ENCODE measurements around the gene RRBP1. TPM values are rescaled to one million over a fixed set of nuclear protein-coding genes. Genes with fewer than 3 reads are reported as not detected.

Gene RRBP1
- total and polyA plus RNA-seq, 7 experiments from 2014 or later, result 4.1 to 73.9 (median 28.1) TPM

GRCh38 chr20:17716331-17716730 lies 34.3 kb upstream of the RRBP1 start:
- peaks cover 0 to 3% (median 0%) of the 10 kb centered on the region in 7 donors for H3K4me1 Mint-ChIP-seq
- CTCF ChIA-PET, result no interaction called here
- no peaks in the 10 kb centered on the region for H3K36me3 Mint-ChIP-seq
- no peaks in the 10 kb centered on the region for H3K4me1 ChIP-seq (ENCODE audit: control insufficient read depth in 2 of 2, insufficient read depth in 2 of 2, low read length in 2 of 2)
- POLR2A ChIA-PET, result no interaction called here
- H3K27ac Mint-ChIP-seq, result no peak overlapping the region
- H3K9me3 ChIP-seq (ENCODE audit: control insufficient read depth in 2 of 3, low read length in 3 of 3), result no peaks in the 10 kb centered on the region
- ATAC-seq (no peak), DNase-seq (no peak)
- no peaks in the 10 kb centered on the region for H3K27me3 ChIP-seq (ENCODE audit: control insufficient read depth in 2 of 2, insufficient read depth in 2 of 2, low read length in 2 of 2)
- no peaks in the 10 kb centered on the region for H3K36me3 ChIP-seq (ENCODE audit: control insufficient read depth in 2 of 3, insufficient read depth in 3 of 3, low read length in 3 of 3)
- H3K27ac ChIP-seq (ENCODE audit: low read depth, low read length), result no peak overlapping the region
- no peaks in the 10 kb centered on the region for H3K9me3 Mint-ChIP-seq
- peaks cover 0 to 10% (median 3%) of the 10 kb centered on the region in 5 donors for H3K27me3 Mint-ChIP-seq
- H3K4me3 ChIP-seq (ENCODE audit: low read length), result no peak overlapping the region
- H3K4me3 Mint-ChIP-seq, result no peak overlapping the region
- intact Hi-C loops (cut with micrococcal nuclease), result no loop called here

DNA sequence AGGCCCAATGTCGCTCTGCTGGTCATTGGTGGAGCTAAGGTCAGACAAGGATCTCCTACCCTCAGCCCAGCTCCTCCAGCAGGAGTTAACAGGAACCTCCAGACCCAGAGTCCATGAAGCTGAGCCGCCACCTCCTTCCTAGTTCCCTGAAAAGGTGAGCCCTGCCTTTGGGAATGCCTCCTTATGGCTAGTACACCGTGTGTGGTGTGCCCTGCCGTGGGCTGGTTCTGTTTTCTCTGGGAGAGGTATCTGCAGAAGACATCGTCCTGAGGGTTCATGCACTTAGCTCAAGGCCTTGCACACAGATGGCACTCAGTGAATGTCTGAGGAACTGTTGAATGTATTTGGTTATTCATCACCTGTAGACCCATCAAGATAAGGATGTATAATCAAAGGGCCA lies 33.0 kb upstream of the RRBP1 start:
- no peak for DNase-seq
- Histone ChIP-seq H3K27ac (ENCODE audit: low read depth, low read length) (no peak overlapping the region), H3K4me1 (ENCODE audit: control insufficient read depth in 2 of 2, insufficient read depth in 2 of 2, low read length in 2 of 2) (no peaks in the 10 kb centered on the region), H3K9me3 (ENCODE audit: control insufficient read depth in 2 of 3, low read length in 3 of 3) (no peaks in the 10 kb centered on the region), H3K36me3 (ENCODE audit: control insufficient read depth in 2 of 3, insufficient read depth in 3 of 3, low read length in 3 of 3) (no peaks in the 10 kb centered on the region), H3K4me3 (ENCODE audit: low read length) (no peak overlapping the region), H3K27me3 (ENCODE audit: control insufficient read depth in 2 of 2, insufficient read depth in 2 of 2, low read length in 2 of 2) (no peaks in the 10 kb centered on the region)
- Mint-ChIP-seq H3K36me3 (no peaks in the 10 kb centered on the region), H3K4me1 (peaks cover 0 to 3% (median 0%) of the 10 kb centered on the region in 7 donors), H3K27ac (peak overlapping the region in 1 of 9 donors; percentile 10), H3K9me3 (no peaks in the 10 kb centered on the region), H3K27me3 (peaks cover 0 to 10% (median 3%) of the 10 kb centered on the region in 5 donors), H3K4me3 (no peak overlapping the region)
- no peak for ATAC-seq
- CTCF ChIA-PET, result interaction anchor here (0.5 kb wide), 1 partner anchor 37 kb away, joined by 4 read pairs; no protein-coding TSS in a partner anchor
- POLR2A ChIA-PET, result no interaction called here
- intact Hi-C loops (cut with micrococcal nuclease), result no loop called here

- Histone ChIP-seq H3K9me3 (ENCODE audit: control insufficient read depth in 2 of 3, low read length in 3 of 3) (no peaks in the 10 kb centered on the region), H3K4me3 (ENCODE audit: low read length) (no peak overlapping the region), H3K36me3 (ENCODE audit: control insufficient read depth in 2 of 3, insufficient read depth in 3 of 3, low read length in 3 of 3) (no peaks in the 10 kb centered on the region), H3K27ac (ENCODE audit: low read depth, low read length) (no peak overlapping the region), H3K4me1 (ENCODE audit: control insufficient read depth in 2 of 2, insufficient read depth in 2 of 2, low read length in 2 of 2) (no peaks in the 10 kb centered on the region), H3K27me3 (ENCODE audit: control insufficient read depth in 2 of 2, insufficient read depth in 2 of 2, low read length in 2 of 2) (no peaks in the 10 kb centered on the region)
- Mint-ChIP-seq H3K36me3 (no peaks in the 10 kb centered on the region), H3K27ac (no peak overlapping the region), H3K27me3 (peaks cover 0 to 10% (median 3%) of the 10 kb centered on the region in 5 donors), H3K4me3 (no peak overlapping the region), H3K4me1 (peaks cover 0 to 3% (median 0%) of the 10 kb centered on the region in 7 donors), H3K9me3 (no peaks in the 10 kb centered on the region)
- ChIA-PET POLR2A (no interaction called here), CTCF (no interaction called here)
- ATAC-seq, result no peak
- intact Hi-C loops (cut with micrococcal nuclease), result no loop called here
- no peak for DNase-seq
These were observed 32.6 kb upstream of the RRBP1 start for GRCh38 chr20:17714597-17714996.

GRCh38 chr20:17712708-17713107 lies 30.7 kb upstream of the RRBP1 start:
- DNase-seq (no peak), ATAC-seq (no peak)
- H3K4me1 Mint-ChIP-seq, result peaks cover 0 to 3% (median 0%) of the 10 kb centered on the region in 7 donors
- no peaks in the 10 kb centered on the region for H3K36me3 Mint-ChIP-seq
- no peaks in the 10 kb centered on the region for H3K27me3 ChIP-seq (ENCODE audit: control insufficient read depth in 2 of 2, insufficient read depth in 2 of 2, low read length in 2 of 2)
- no peak overlapping the region for H3K4me3 ChIP-seq (ENCODE audit: low read length)
- POLR2A ChIA-PET, result no interaction called here
- H3K4me3 Mint-ChIP-seq, result no peak overlapping the region
- no peaks in the 10 kb centered on the region for H3K36me3 ChIP-seq (ENCODE audit: control insufficient read depth in 2 of 3, insufficient read depth in 3 of 3, low read length in 3 of 3)
- CTCF ChIA-PET, result no interaction called here
- H3K27ac ChIP-seq (ENCODE audit: low read depth, low read length), result no peak overlapping the region
- peaks cover 0 to 4% (median 0%) of the 10 kb centered on the region in 5 donors for H3K27me3 Mint-ChIP-seq
- no peaks in the 10 kb centered on the region for H3K9me3 ChIP-seq (ENCODE audit: control insufficient read depth in 2 of 3, low read length in 3 of 3)
- no peaks in the 10 kb centered on the region for H3K4me1 ChIP-seq (ENCODE audit: control insufficient read depth in 2 of 2, insufficient read depth in 2 of 2, low read length in 2 of 2)
- no peak overlapping the region for H3K27ac Mint-ChIP-seq
- H3K9me3 Mint-ChIP-seq, result no peaks in the 10 kb centered on the region
- intact Hi-C loops (cut with micrococcal nuclease), result no loop called here

GRCh38 chr20:17712201-17712600 lies 30.2 kb upstream of the RRBP1 start:
- Histone ChIP-seq H3K27me3 (ENCODE audit: control insufficient read depth in 2 of 2, insufficient read depth in 2 of 2, low read length in 2 of 2) (no peaks in the 10 kb centered on the region), H3K27ac (ENCODE audit: low read depth, low read length) (no peak overlapping the region), H3K4me1 (ENCODE audit: control insufficient read depth in 2 of 2, insufficient read depth in 2 of 2, low read length in 2 of 2) (no peaks in the 10 kb centered on the region), H3K9me3 (ENCODE audit: control insufficient read depth in 2 of 3, low read length in 3 of 3) (no peaks in the 10 kb centered on the region), H3K36me3 (ENCODE audit: control insufficient read depth in 2 of 3, insufficient read depth in 3 of 3, low read length in 3 of 3) (no peaks in the 10 kb centered on the region), H3K4me3 (ENCODE audit: low read length) (no peak overlapping the region)
- no peak for ATAC-seq
- no peak overlapping the region for H3K27ac Mint-ChIP-seq
- CTCF ChIA-PET, result no interaction called here
- POLR2A ChIA-PET, result no interaction called here
- no peaks in the 10 kb centered on the region for H3K9me3 Mint-ChIP-seq
- no peak overlapping the region for H3K4me3 Mint-ChIP-seq
- H3K27me3 Mint-ChIP-seq, result peaks cover 0 to 4% (median 0%) of the 10 kb centered on the region in 5 donors
- DNase-seq, result no peak
- no peaks in the 10 kb centered on the region for H3K36me3 Mint-ChIP-seq
- intact Hi-C loops (cut with micrococcal nuclease), result no loop called here
- H3K4me1 Mint-ChIP-seq, result peaks cover 0 to 3% (median 0%) of the 10 kb centered on the region in 7 donors

DNA sequence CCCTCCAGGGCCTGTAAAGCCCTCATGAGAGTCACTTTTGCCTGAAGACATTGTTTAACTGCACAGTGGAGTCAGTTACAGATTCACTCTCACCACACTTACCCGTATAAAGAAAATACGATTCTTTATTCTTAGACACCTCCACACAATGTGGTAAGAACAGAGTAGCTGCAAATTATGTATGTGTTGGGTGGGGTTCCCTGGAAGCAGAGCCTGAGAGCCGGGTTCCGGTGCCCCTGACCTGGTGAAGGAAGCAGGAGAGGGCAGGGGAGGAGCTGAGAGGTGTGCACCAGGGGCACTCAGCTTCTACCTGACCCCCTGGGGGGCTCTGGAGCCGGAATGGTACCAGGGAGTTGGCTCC lies 29.2 kb upstream of the RRBP1 start:
- Histone ChIP-seq H3K27ac (ENCODE audit: low read depth, low read length) (no peak overlapping the region), H3K9me3 (ENCODE audit: control insufficient read depth in 2 of 3, low read length in 3 of 3) (no peaks in the 10 kb centered on the region), H3K27me3 (ENCODE audit: control insufficient read depth in 2 of 2, insufficient read depth in 2 of 2, low read length in 2 of 2) (no peaks in the 10 kb centered on the region), H3K36me3 (ENCODE audit: control insufficient read depth in 2 of 3, insufficient read depth in 3 of 3, low read length in 3 of 3) (no peaks in the 10 kb centered on the region), H3K4me3 (ENCODE audit: low read length) (no peak overlapping the region), H3K4me1 (ENCODE audit: control insufficient read depth in 2 of 2, insufficient read depth in 2 of 2, low read length in 2 of 2) (no peaks in the 10 kb centered on the region)
- Mint-ChIP-seq H3K4me1 (peaks cover 0 to 3% (median 0%) of the 10 kb centered on the region in 7 donors), H3K4me3 (no peak overlapping the region), H3K36me3 (no peaks in the 10 kb centered on the region), H3K27ac (no peak overlapping the region), H3K27me3 (peaks cover 0 to 4% (median 0%) of the 10 kb centered on the region in 5 donors), H3K9me3 (no peaks in the 10 kb centered on the region)
- ATAC-seq (no peak), DNase-seq (no peak)
- CTCF ChIA-PET, result no interaction called here
- POLR2A ChIA-PET, result no interaction called here
- intact Hi-C loops (cut with micrococcal nuclease), result no loop called here

GRCh38 chr20:17710379-17711266 lies 28.6 kb upstream of the RRBP1 start:
- H3K27ac ChIP-seq (ENCODE audit: low read depth, low read length), result no peak overlapping the region
- H3K9me3 ChIP-seq (ENCODE audit: control insufficient read depth in 2 of 3, low read length in 3 of 3), result no peaks in the 10 kb centered on the region
- H3K4me1 ChIP-seq (ENCODE audit: control insufficient read depth in 2 of 2, insufficient read depth in 2 of 2, low read length in 2 of 2), result no peaks in the 10 kb centered on the region
- DNase-seq (no peak), ATAC-seq (no peak)
- H3K36me3 ChIP-seq (ENCODE audit: control insufficient read depth in 2 of 3, insufficient read depth in 3 of 3, low read length in 3 of 3), result no peaks in the 10 kb centered on the region
- ChIA-PET POLR2A (interaction anchor here (0.6 kb wide), 1 partner anchor 864 kb away, joined by 3 read pairs; no protein-coding TSS in a partner anchor), CTCF (no interaction called here)
- Mint-ChIP-seq H3K27me3 (peaks cover 0 to 4% (median 0%) of the 10 kb centered on the region in 5 donors), H3K27ac (no peak overlapping the region), H3K4me1 (peaks cover 0 to 3% (median 0%) of the 10 kb centered on the region in 7 donors), H3K9me3 (no peaks in the 10 kb centered on the region), H3K4me3 (no peak overlapping the region), H3K36me3 (no peaks in the 10 kb centered on the region)
- H3K4me3 ChIP-seq (ENCODE audit: low read length), result no peak overlapping the region
- H3K27me3 ChIP-seq (ENCODE audit: control insufficient read depth in 2 of 2, insufficient read depth in 2 of 2, low read length in 2 of 2), result no peaks in the 10 kb centered on the region
- intact Hi-C loops (cut with micrococcal nuclease), result no loop called here
